Rectal smooth muscle tissue (tissue), 1 donor: Measurements from ENCODE around the gene TYK2.
"Not testable (repeated sequence)": the region's sequence is repeated elsewhere in the genome, so short reads cannot be mapped to it uniquely, and the experiment has no call there.

Source experiments
- H3K27ac ChIP-seq: one replicate; pipeline ENCODE4 v1.7.0; 2013; ENCODE audit warnings: low read depth, low read length, inconsistent platforms
- H3K27me3 ChIP-seq: one replicate; pipeline ENCODE4 v1.7.0; 2013; ENCODE audit warnings: low read length; ENCODE audit not compliant: control insufficient read depth, insufficient read depth
- H3K36me3 ChIP-seq: one replicate; pipeline ENCODE4 v1.7.0; 2013; ENCODE audit warnings: low read length; ENCODE audit not compliant: control insufficient read depth, insufficient read depth
- H3K4me1 ChIP-seq: one replicate; pipeline ENCODE4 v1.7.0; 2013; ENCODE audit warnings: low read length; ENCODE audit not compliant: control insufficient read depth, insufficient read depth
- H3K4me3 ChIP-seq: one replicate; pipeline ENCODE4 v1.7.0; 2013; ENCODE audit warnings: low read length
- H3K9ac ChIP-seq: one replicate; pipeline ENCODE4 v1.7.0; 2013; ENCODE audit warnings: low read length

TYK2 gene

GRCh38 chr19:10356431-10356830 is 23.9 kb downstream of the TYK2 start:
- no peak overlapping the region for H3K27ac ChIP-seq
- peaks cover 28% of the 10 kb centered on the region for H3K36me3 ChIP-seq

DNA sequence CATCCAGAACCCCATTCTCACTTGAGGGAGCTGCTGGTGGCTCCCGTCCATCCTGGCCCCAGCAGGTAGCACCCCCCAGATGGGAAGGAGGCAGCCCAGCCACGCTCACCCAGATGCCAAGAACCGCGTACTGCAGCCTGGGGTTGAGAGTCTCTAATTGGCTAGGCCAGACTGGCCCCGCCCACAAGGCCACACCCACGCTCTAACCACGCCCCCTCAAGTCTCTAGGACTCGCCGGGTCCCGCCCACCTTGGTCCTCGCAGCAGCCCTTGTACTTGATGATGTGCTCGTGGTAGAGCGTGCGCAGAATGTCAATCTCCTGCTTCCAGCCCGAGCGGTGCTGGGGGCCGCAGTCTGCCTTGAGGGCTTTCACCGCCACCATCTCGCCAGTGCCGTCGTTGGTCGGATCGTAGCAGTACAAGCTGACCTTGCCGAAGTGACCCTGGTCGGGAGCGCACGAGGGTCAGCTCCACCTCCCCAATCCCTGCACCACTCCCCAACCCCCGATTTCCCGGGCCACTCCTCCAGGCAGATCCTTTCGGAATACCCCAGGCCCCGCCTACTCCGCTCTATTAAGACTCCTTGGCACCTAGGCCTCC is 26.5 kb downstream of the TYK2 start:
- Histone ChIP-seq H3K27ac (no peak overlapping the region), H3K36me3 (peaks cover 23% of the 10 kb centered on the region), H3K27me3 (no peaks in the 10 kb centered on the region), H3K9ac (no peak overlapping the region), H3K4me3 (no peak overlapping the region), H3K4me1 (no peaks in the 10 kb centered on the region)

More at GRCh38 chr19:10356431-10356830, 23.9 kb downstream of the TYK2 start:
- Histone ChIP-seq H3K9ac (no peak overlapping the region), H3K4me3 (no peak overlapping the region), H3K27me3 (no peaks in the 10 kb centered on the region), H3K4me1 (no peaks in the 10 kb centered on the region)

GRCh38 chr19:10352764-10353671 is 27.4 kb downstream of the TYK2 start:
- H3K4me1 ChIP-seq, result no peaks in the 10 kb centered on the region
- no peak overlapping the region for H3K9ac ChIP-seq
- H3K4me3 ChIP-seq, result no peak overlapping the region
- peaks cover 23% of the 10 kb centered on the region for H3K36me3 ChIP-seq
- H3K27ac ChIP-seq, result no peak overlapping the region
- H3K27me3 ChIP-seq, result no peaks in the 10 kb centered on the region

- Histone ChIP-seq H3K27ac (no peak overlapping the region), H3K9ac (no peak overlapping the region), H3K4me3 (no peak overlapping the region), H3K36me3 (peaks cover 4% of the 10 kb centered on the region), H3K4me1 (no peaks in the 10 kb centered on the region), H3K27me3 (no peaks in the 10 kb centered on the region)
Measured at GRCh38 chr19:10346509-10346908, 33.9 kb downstream of the TYK2 start.

DNA sequence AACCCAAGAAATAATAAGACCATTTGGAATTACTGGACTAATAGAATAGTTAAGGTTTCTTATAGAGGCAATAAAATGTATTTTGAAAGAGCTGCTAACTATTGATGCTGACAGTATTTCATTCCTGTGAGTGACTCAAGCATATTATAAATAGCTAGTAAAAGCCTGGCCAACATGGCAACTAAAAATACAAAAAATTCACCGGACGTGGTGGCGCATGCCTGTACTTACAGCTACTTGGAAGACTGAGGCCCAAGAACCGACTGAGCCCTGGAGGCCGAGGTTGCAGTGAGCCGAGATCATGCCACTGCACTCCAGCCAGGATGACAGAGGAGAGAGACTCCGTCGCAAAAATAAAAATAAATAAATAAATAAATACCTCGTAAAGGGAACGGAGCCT is 35.6 kb downstream of the TYK2 start:
- Histone ChIP-seq H3K36me3 (no peaks in the 10 kb centered on the region), H3K27me3 (no peaks in the 10 kb centered on the region), H3K4me1 (no peaks in the 10 kb centered on the region), H3K4me3 (no peak overlapping the region), H3K9ac (no peak overlapping the region), H3K27ac (no peak overlapping the region)

GRCh38 chr19:10343495-10343894 is 36.9 kb downstream of the TYK2 start:
- no peak overlapping the region for H3K4me3 ChIP-seq
- H3K36me3 ChIP-seq, result no peaks in the 10 kb centered on the region
- no peaks in the 10 kb centered on the region for H3K27me3 ChIP-seq
- H3K9ac ChIP-seq, result no peak overlapping the region
- H3K27ac ChIP-seq, result no peak overlapping the region
- H3K4me1 ChIP-seq, result no peaks in the 10 kb centered on the region

GRCh38 chr19:10339977-10340376 is 40.4 kb downstream of the TYK2 start:
- Histone ChIP-seq H3K27me3 (no peaks in the 10 kb centered on the region), H3K36me3 (no peaks in the 10 kb centered on the region), H3K9ac (no peak overlapping the region), H3K27ac (no peak overlapping the region), H3K4me3 (no peak overlapping the region), H3K4me1 (no peaks in the 10 kb centered on the region)

DNA sequence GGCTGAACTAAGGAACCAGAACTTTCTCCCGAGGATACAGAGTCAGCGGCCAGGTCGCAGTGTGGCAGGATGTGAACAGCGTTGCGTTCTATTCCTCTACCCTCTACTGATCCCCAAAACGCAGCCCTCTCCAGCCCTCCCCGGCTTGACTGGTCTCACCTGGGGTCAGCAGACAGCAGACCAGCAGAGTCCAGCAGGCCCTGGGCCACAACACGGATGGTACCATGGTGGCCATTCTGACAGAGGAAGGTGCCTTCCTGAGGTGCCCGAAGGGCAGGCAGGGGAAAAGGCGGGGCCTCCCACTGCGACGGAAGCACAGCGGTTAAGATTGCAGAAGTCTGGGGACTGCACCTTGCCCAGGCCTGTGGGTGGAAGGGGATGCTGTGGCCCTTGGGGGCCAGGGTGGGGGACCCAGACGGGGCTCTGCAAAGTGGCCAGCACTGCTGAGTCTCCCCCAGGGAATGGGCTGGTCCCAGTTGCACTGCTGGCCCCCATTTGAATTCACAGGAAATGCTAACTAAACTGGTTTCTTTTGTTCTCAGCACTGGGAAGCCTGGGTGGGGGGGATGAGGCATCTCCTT is 40.9 kb downstream of the TYK2 start, which contains the start of gene ICAM3:
TSS of gene ICAM3 (minus strand) at position 245 of the 581 bp plus-strand sequence. CDS start at position 235, 10 bp downstream.
- Histone ChIP-seq H3K9ac (no peak within 1 kb of the TSS), H3K36me3 (no peaks in the 10 kb centered on the region), H3K4me1 (peaks cover 1% of the 10 kb centered on the region), H3K27me3 (no peaks in the 10 kb centered on the region), H3K27ac (no peak within 1 kb of the TSS), H3K4me3 (peak within 1 kb of the TSS; percentile 59)

GRCh38 chr19:10338940-10339339 is 41.4 kb downstream of the TYK2 start:
- no peak overlapping the region for H3K27ac ChIP-seq
- H3K9ac ChIP-seq, result no peak overlapping the region
- H3K4me3 ChIP-seq, result peak overlapping the region; percentile 59
- H3K4me1 ChIP-seq, result peaks cover 6% of the 10 kb centered on the region
- no peaks in the 10 kb centered on the region for H3K36me3 ChIP-seq
- H3K27me3 ChIP-seq, result no peaks in the 10 kb centered on the region

DNA sequence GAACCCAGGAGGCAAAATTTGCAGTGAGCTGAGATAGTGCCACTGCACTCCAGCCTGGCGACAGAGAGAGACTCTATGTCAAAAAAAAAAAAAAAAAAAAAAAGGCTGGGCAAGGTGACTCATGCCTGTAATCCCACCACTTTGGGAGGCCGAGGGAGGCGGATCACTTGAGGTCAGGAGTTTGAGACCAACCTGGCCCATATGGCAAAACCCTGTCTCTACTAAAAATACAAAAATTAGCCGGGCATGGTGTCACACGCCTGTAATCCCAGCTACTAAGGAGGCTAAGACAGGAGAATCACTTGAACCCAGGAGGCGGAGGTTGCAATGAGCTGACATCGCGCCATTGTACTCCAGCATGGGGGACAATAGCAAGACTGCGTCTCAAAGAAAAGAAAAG is 43.6 kb downstream of the TYK2 start:
- not testable (repeated sequence) for H3K27ac ChIP-seq, H3K9ac ChIP-seq, H3K4me3 ChIP-seq, H3K36me3 ChIP-seq, H3K27me3 ChIP-seq
- H3K4me1 ChIP-seq, result peaks cover 13% of the 10 kb centered on the region

DNA sequence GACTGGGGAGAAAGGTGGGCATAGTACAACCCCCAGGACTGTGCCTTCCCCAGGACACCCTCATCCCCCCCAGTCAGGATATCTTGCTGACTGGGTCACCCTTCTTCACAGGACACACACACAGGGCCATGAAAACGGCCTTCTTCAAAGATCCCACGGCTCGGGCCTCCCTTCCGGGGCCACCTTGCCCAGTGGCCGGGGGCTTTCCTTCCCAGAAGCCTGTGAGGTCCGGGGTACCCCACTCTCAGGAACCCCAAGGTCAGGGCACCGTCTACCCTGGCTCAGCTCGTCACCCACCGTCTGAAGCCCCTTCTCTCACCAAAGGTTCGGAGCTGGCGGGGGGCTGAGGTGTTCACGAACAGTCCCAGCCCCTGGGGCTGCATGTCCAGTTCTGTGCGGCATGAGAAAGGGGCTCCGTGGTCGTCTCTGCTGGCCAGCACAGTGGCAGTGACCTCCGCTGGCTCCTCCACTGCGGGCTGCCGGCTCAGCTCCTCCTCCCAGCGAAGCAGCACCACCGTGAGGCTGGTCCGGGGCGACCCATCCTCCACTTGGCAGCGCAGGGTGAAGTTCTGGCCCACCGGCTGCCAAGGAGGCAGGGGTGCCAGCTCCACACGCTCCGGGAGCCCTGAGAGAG is 44.9 kb downstream of the TYK2 start:
- Histone ChIP-seq H3K27me3 (no peaks in the 10 kb centered on the region), H3K4me1 (peaks cover 13% of the 10 kb centered on the region), H3K4me3 (peak overlapping the region; percentile 81), H3K36me3 (no peaks in the 10 kb centered on the region), H3K27ac (peak overlapping the region; percentile 59), H3K9ac (no peak overlapping the region)
